Neural crest cell (in vitro differentiated cells): ENCODE data around the gene OSBPL10. TPM values are rescaled to one million over a fixed set of nuclear protein-coding genes. Genes with fewer than 3 reads are reported as not detected.

ENCODE experiments used
- DNase-seq: peaks from one replicate; pipeline ENCODE4 v3.0.0; 2021; ENCODE audit warnings: low read depth, mixed read lengths, low spot score
- H3K27ac Mint-ChIP-seq: one replicate; pipeline ENCODE4 v1.8.0; 2021; ENCODE audit warnings: mild to moderate bottlenecking, mixed read lengths; ENCODE audit not compliant: unreplicated experiment
- H3K27me3 Mint-ChIP-seq: 2 replicates; pipeline ENCODE4 v1.8.0; 2021; ENCODE audit warnings: low read depth, mild to moderate bottlenecking, mixed read lengths
- H3K36me3 Mint-ChIP-seq: 2 replicates; pipeline ENCODE4 v1.8.0; 2021; ENCODE audit warnings: low read depth, mild to moderate bottlenecking, mixed read lengths
- H3K4me1 Mint-ChIP-seq: 2 replicates; pipeline ENCODE4 v1.8.0; 2021; ENCODE audit warnings: mixed read lengths
- H3K4me3 Mint-ChIP-seq: one replicate; pipeline ENCODE4 v1.8.0; 2021; ENCODE audit warnings: mild to moderate bottlenecking, mixed read lengths
- H3K9me3 Mint-ChIP-seq: 2 replicates; pipeline ENCODE4 v1.8.0; 2021; ENCODE audit warnings: mixed read lengths
- CTCF ChIP-seq: fragments of 200-600 bp; sonication (generic); conservative IDR thresholded peaks from 2 replicates; pipeline ENCODE4 v1.5.0; 2021; ENCODE audit warnings: antibody characterized with exemption, mild to moderate bottlenecking
- total RNA-seq: library from RNA; stranded (reverse); gene quantifications from 2 replicates; pipeline ENCODE4 v1.2.1, GENCODE V29; 2021

OSBPL10 gene
- total RNA-seq, 1 donor from 2014 or later, result 18.7 TPM

DNA sequence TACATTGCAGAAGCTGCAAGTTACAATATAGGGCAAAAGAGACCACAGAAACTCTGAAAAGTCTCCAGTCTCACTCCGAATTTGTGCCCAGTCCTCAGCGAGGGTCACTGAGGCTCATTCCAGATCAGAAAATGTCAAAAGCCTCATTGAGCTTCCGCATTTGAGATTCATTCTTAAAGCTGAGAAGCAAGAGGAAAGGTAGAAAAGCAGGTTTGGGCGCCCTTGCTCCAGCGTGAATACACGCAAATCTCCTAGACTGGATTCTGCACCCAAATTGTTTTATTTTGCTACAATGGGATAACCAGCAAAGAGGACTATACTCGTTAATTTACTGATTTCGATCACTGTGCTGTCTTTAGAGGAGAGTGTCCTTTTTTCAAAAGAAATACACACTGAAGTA is 236.1 kb downstream of the OSBPL10 start:
- Mint-ChIP-seq H3K27ac (no peak overlapping the region), H3K9me3 (no peaks in the 10 kb centered on the region), H3K4me1 (peaks cover 21% of the 10 kb centered on the region), H3K27me3 (no peaks in the 10 kb centered on the region), H3K4me3 (no peak overlapping the region), H3K36me3 (no peaks in the 10 kb centered on the region)
- TF ChIP-seq CTCF, result no peak
- DNase-seq, result no peak

DNA sequence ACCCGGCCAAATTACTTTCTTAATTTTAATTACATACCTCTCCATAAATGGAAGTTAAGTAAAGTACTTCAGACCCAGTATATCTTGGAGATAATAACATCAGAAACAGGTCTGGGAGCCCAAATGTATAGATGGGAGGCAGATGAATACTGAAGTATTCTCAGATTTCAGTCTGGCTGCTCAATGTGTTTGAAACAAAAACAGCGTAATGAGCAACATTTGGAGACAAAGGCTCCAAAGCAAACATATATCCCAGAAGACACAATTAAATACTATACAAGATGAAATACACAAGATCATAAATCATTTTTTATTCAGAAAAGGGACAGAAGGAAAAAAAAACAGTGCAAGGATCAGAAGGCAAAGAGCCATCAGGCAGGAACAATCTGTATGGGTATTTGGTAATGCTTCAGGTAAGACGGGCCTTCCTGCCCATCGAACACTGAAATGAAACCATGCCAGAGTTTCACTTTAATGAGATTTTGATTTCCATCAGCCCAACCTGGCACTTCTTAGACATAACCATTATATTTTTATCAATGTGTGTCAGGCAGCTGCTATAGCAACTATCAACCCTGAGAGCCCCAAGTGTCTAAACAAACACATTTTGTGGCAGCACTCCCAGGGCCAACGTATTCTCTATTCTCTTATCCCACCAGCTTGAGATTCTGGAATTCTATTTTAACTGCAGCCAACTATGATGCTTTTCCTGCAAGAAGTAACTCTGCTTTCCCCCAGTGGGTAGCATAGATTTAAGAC is 237.6 kb downstream of the OSBPL10 start:
- H3K4me3 Mint-ChIP-seq, result no peak overlapping the region
- H3K27ac Mint-ChIP-seq, result no peak overlapping the region
- peaks cover 17% of the 10 kb centered on the region for H3K4me1 Mint-ChIP-seq
- no peaks in the 10 kb centered on the region for H3K36me3 Mint-ChIP-seq
- no peaks in the 10 kb centered on the region for H3K27me3 Mint-ChIP-seq
- H3K9me3 Mint-ChIP-seq, result no peaks in the 10 kb centered on the region
- TF ChIP-seq CTCF, result no peak
- no peak for DNase-seq

GRCh38 chr3:31740397-31740796 is 240.7 kb downstream of the OSBPL10 start:
- Mint-ChIP-seq H3K9me3 (no peaks in the 10 kb centered on the region), H3K36me3 (no peaks in the 10 kb centered on the region), H3K27me3 (no peaks in the 10 kb centered on the region), H3K27ac (no peak overlapping the region), H3K4me1 (peaks cover 6% of the 10 kb centered on the region), H3K4me3 (no peak overlapping the region)
- DNase-seq, result no peak
- TF ChIP-seq CTCF, result no peak

- Mint-ChIP-seq H3K4me3 (no peak overlapping the region), H3K36me3 (no peaks in the 10 kb centered on the region), H3K4me1 (peaks cover 3% of the 10 kb centered on the region), H3K27ac (no peak overlapping the region), H3K9me3 (no peaks in the 10 kb centered on the region), H3K27me3 (no peaks in the 10 kb centered on the region)
- TF ChIP-seq CTCF, result no peak
- DNase-seq, result no peak
These were observed 242.7 kb downstream of the OSBPL10 start for GRCh38 chr3:31738412-31738811.

DNA sequence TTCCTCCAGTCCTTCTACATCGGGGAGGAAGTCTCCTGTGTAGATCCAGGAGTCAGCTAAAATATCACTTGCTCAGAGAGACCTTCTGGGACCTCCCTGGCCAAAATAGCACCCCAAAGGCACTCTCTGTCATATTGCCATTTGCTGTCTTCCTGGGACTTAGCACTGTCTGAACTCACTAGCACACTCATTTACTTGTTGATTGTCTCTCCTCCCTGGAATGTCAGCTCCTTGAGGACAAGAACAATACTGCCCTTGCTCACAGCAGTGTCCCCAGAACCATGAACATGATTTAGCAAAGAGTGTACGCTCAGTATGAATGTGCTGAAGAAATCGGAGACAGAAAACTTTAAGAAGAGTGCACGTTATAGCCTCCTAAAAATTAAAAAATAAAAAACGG is 245.4 kb downstream of the OSBPL10 start:
- H3K27ac Mint-ChIP-seq, result no peak overlapping the region
- no peak for DNase-seq
- H3K9me3 Mint-ChIP-seq, result no peaks in the 10 kb centered on the region
- no peak for TF ChIP-seq CTCF
- no peaks in the 10 kb centered on the region for H3K27me3 Mint-ChIP-seq
- H3K36me3 Mint-ChIP-seq, result no peaks in the 10 kb centered on the region
- peaks cover 3% of the 10 kb centered on the region for H3K4me1 Mint-ChIP-seq
- H3K4me3 Mint-ChIP-seq, result no peak overlapping the region
